GM21360 (cell line): ENCODE data around the gene RIC8B.

ENCODE experiments used
- ATAC-seq: cut with Tn5 transposase; IDR thresholded peaks from one replicate; pipeline ENCODE4 v1.9.1; 2021; ENCODE audit warnings: mild to moderate bottlenecking, moderate library complexity; ENCODE audit not compliant: unreplicated experiment

The RIC8B gene

GRCh38 chr12:106926657-106927056, 152.2 kb downstream of the RIC8B start:
- ATAC-seq, result no peak

GRCh38 chr12:106934277-106934676, 159.8 kb downstream of the RIC8B start:
- ATAC-seq, result no peak
